ENCODE results near the gene NR1I2.

GRCh38 chr3:119862616-119863015 is 80.7 kb downstream of the NR1I2 start:
- TF ChIP-seq RAD21 (IDR thresholded peaks at IDR 0.05) (no peak), NR2F2 (IDR thresholded peaks at IDR 0.05) (no peak), CTCF (IDR thresholded peaks at IDR 0.05; ENCODE audit: low read depth, low read length, missing input control) (no peak), ZBTB33 (IDR thresholded peaks at IDR 0.05) (no peak), EGR1 (IDR thresholded peaks at IDR 0.05; ENCODE audit: low read depth in 2 of 2) (no peak), MAX (IDR thresholded peaks at IDR 0.05) (no peak), ATF3 (IDR thresholded peaks at IDR 0.05) (no peak), REST (IDR thresholded peaks at IDR 0.05) (no peak)

Measured in liver (tissue), 3 donors.